ENCODE results near the gene PLA2G4A.

GRCh38 chr1:186999506-186999905, 170.8 kb downstream of the PLA2G4A start:
- no peak for TF ChIP-seq EZH2 (IDR thresholded peaks at IDR 0.05; ENCODE audit: low read length)
- no peak for TF ChIP-seq CTCF (optimal IDR thresholded peaks at IDR 0.05 in 1 of 3, IDR thresholded peaks at IDR 0.05 in 1 of 3, conservative IDR thresholded peaks at IDR 0.05 in 1 of 3; ENCODE audit: extremely low read depth in 1 of 3, insufficient read depth in 2 of 3, low read length in 3 of 3)

Measured in keratinocyte (primary cell).